HG03025 (cell line): ENCODE data around the gene RERE.

Experiments used
- ATAC-seq: cut with Tn5 transposase; IDR thresholded peaks from one replicate; pipeline ENCODE4 v1.9.1; 2021; ENCODE audit warnings: mild to moderate bottlenecking, moderate library complexity; ENCODE audit not compliant: unreplicated experiment, low FRiP score

RERE gene

GRCh38 chr1:8364528-8365442, 452.7 kb downstream of the RERE start:
- no peak for ATAC-seq

DNA sequence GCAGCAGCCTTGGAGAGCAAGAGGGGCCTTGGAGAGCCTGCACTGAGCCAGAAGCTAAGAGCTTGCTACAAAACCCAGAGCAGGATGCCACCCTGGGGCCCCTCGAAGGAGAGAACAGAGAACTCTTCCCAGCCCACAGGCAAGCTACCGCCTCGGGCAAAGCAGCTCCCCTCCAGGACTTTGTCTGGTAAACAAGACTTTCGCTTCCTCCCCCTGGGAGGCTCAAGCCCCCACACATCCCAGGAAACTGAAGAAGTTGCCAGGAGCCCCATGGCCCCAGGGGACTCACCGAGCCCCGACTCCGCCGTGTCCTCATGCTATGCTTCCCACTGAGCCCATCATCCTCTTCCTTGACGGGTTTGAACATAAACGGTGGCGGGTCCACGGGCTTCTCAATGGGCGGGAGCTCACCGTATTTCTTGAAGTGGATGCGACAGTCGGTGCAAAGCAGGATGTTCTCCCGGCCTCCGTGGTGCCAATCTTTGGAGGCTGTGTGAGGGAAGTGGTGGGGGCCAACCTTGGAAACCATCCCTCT, 453.6 kb downstream of the RERE start:
- ATAC-seq = no peak

GRCh38 chr1:8363186-8363766, 454.2 kb downstream of the RERE start:
- ATAC-seq = no peak

DNA sequence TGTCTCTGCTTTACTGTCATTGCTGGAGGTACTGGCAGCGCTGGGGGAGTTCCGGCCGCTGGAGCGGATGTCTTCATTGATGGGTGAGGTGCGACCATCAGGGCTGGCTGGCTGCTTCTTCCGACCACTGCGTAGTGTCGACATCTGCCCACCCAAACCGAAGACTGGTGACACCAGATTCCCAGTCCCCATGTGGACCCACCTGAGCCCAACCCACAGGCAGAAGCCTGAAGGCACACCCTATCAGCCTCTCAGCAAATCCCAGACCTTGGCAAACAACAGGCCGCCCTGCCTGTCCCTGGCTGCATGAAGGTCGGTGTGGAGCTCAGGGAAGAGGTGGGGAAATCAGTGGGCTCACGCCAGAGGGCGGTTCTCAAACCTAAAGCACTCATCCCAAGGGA, 454.7 kb downstream of the RERE start:
- ATAC-seq = no peak

DNA sequence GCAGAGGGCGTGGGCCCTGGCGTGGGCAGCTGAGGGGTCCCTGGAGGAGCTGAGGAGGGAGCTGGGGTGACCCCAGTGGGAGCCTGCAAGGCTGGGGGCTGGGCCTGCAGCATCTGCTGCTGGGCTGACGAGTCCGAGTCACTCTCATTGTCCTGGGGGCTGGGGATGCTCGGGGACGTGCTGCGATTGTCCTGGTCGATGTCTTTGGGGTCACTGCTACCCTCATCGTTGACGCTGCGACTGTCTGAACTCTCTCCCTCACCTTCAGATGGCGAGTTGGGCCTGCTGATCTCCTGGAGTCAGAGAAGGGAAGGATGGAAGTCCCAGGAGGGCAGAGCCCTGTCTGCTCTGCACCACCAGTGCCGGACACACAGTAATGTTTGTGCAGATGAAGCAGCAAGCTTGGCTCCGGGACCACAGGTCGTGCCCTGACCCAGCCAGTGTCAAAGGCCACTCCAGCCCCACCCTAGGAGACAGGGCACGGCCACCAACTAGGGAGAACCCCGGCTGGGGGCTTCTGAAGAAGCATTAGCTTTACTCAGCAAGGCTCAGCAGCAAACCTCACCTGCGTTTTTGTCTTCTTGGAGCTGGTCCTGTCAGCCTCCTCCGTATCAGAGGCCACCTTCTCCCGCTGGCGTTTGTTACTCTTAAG, 456.1 kb downstream of the RERE start:
- no peak for ATAC-seq

DNA sequence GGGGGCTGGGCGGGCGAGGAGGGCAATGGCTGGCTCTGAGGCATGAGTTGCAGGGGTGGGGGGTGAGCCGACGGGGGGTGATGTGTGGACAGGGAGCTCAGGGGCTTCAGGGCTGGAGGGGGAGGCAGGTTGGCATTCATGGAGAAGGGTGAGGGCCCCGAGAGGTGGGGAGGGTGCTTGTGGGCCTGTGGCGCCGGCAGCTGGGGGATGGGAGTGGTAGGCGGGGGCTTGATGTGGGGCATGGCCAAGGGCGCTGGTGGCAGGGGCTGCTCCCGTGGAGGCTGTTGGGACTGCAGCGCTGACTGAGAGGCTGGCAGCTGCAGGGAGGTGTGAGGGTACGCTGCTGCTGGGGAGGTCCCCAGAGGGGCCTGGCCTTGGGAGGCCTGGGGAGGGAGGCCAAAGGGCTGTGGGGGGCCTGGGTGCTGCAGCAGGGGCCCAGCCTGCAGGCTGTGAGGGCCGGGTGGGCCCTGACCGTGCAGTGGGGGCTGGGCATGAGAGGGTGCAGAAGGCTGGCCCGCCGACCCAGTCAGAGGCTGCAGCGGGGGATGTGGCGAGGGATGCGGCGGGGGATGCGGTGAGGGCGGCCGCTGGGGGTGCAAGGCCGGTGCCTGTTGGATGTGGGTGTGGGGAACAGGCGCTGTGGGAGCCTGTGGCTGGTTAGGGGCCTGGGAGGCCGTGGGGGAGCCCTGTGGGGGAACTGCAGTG, 456.8 kb downstream of the RERE start:
- ATAC-seq = no peak

DNA sequence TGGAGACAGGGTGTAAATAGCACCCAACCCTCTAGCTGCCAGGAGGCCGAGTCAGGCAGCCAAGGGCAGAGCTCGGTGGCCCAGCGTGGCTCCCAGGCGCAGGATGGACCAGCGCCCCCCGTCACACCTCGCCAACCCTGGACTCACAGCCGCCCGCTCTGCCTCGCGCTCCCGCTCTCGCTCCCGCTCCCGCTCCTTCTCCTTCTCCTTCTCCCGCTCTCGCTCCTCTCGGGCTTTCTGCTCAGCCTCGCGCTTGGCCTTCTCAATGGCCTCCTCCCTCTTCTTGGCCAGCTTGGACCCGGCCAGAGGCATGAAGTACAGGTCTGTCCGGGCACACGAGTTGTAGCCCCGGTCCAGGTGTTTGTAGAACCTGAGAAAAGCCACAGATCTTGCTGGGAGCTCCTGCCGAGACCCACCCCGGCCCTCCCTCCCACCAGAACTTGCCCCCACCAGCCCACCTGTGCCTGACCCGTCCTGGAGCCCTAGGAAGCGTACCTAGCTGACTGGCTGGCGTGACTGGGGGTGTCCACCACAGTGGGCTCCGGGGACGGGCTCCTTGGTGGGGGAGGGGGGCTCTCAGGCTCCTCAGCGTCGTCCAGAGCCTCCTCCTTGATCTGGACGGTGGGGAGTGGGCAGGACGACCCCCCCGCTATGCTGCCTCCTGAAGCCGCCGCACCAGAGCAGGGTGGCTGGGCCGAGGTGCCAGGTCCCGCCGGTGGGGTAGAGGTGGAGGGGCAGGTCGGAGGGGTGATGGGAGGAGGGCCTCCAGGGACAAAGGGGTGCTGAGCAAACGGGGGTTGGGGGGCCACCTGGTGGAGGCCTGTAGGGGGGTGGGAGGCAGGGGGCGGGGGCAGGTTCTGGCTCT, 457.6 kb downstream of the RERE start:
- ATAC-seq = no peak

GRCh38 chr1:8358897-8359616, 458.4 kb downstream of the RERE start:
- ATAC-seq = no peak

DNA sequence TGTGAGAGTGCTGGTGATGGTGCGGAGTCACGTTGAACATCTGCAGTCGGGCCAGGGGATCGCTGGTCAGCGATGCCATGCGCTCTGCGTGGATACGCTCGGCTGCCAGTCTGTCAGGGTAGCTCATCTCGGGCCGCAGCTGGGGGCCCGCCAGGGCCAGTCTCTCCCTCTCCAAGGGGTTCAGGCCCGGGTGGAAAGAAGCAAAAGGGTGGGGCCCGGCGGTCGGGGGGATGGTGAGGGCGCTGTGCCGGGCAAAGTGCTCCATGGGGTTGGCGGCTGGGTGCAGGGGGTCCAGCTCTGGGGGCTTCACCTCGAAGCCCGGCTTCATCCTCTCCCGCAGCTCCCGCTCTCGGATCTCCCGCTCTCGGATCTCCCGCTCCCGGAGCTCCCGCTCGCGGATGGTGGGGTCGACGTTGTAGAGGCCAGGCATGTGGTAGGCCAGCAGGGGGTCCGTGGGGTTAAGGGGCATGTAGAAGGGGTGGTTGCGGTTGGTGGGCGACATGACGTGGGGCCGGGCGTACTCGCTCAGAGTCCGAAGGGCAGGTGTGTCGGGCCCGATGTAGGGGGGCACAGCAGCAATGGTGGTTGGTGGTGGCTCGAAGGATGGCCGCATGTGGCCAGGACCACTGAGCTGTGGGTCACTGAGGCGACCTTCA, 459.1 kb downstream of the RERE start:
- ATAC-seq = no peak

DNA sequence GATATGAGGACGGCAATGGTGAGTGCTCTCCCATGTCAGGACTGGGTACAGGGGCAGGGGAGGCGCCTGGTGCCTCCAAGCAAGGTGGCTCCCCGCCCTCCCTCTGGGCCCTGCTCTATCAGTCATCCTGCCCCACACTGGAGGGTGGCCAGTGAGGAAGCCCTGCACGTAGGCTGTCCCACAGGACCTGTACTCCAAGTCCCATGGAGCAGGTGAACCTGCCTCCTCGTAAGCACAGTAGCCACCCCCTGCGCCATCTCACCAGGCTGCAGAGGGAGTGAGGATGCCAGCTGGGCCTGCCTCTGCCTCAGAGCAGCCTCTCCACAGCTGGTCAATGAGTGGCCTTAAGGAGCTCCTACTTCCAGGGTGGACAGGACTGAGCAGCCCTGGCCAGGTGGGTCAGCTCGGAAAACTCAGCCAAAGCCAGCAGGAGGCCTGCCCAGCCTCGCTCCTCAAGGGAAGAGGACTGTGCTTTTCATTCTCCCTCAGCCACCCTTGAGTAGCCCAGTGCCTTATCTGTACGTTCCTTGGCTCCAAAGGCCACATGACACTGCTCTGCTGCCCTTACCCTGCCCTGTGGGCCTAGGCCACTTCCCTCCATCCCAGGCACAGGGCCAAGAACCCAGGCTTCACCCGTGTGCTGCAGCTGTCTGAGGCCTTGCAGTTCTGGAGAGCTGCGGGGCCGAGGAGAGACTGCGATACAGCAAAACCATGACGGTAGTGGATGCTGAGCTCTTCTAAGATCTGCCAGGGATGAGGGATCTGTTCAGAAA, 459.9 kb downstream of the RERE start:
- ATAC-seq = no peak

DNA sequence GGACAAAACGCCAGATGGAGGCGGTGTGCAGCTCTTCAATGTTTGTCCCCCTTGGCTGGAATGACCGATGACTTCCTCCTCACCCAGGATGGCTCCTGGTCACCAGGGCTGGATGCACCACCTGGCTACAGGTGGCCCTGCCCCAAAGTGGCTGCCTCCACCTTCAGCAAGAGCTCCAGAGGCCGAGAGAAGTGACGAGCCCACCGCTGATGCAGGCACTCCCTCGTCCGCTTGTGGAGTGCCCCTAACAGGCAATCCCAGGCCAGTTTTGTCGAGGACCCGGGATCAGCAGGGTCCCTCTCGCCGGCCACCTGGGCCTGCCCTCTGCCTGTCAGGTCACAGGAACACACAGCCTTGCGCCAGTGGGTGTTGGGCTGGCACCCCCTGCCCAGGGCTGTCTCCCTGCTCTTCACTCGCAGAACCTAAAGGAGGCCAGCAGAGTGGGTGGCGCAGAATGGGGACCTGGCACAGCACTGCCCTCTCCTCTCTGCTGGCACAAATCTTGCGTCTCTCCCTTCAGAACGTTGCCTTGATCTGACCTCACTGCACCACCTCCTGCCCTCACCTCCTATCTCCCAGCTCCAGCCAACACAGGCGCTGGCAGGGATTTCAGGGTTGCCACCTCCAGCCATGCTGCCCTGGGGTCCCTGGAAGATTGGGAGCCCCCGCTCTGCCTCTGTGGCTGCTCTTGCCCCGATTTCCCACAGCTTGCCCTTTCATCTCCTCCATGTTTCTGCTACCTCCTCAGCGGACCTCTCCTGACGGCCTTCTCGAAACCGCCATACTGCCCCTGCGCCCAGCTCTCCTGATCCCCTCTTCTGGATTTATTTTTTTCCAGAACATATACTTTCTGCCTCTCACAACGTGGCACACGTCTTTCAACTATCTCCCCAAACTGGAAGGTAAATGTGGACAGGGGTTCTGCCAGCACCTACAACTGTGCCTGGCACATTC, 460.9 kb downstream of the RERE start:
- no peak for ATAC-seq

- no peak for ATAC-seq
Measured at GRCh38 chr1:8355439-8356255, 461.8 kb downstream of the RERE start.

- no peak for ATAC-seq
Measured at GRCh38 chr1:8354038-8354437, 463.4 kb downstream of the RERE start.

DNA sequence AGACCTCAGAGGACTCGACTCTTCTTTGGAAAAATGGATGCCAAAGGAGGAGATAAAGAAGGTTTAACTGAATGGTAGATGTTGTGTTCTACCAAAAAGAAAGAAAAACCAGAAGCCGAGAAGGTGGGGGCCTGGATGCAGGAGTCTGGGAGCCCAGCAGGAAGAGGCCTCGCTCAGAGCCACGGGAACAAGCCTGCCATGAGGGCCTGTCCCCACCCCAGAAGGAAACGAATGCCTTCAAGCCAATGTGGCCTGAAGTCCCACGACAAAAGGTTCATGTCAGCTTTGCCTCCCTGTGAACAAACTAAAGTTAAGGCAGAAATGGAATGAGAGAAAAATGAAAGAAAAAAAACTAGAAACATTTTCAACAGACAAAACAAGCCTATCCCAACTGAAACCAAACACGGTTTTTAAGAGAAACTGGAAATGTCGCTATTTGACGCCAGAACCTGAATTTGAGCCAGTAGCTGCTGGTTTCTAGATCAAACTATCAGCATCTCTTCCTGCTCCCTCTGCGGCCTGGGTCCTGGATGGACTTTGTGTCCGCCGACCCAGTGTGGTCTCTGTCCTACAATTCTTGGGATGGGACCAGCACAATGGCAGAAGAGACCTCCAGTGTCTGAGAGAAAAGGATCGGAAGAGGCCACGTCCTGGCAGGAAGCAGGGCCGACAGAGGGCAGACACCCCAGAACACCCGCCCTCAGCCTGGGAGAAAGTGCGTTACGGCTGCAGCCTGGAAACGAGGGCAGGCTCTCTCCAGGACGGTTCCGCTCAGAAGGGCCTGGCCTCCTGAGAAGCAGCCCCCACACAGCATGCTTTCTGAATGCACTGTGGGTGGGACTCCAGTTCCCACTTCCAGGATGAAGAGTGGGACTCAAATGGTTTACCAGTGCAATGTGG, 464.3 kb downstream of the RERE start:
- no peak for ATAC-seq

- ATAC-seq = no peak
Measured at GRCh38 chr1:8352471-8352845, 465.0 kb downstream of the RERE start.
